Osteocyte (in vitro differentiated cells): ENCODE results near the gene LRP1B. TPM values are rescaled to one million over a fixed set of nuclear protein-coding genes. Genes with fewer than 3 reads are reported as not detected.

ENCODE experiments used
- DNase-seq: peaks from one replicate; pipeline ENCODE4 v3.0.0; 2021; ENCODE audit warnings: mixed read lengths; ENCODE audit not compliant: unreplicated experiment; ENCODE audit errors: extremely low spot score
- H3K27ac Mint-ChIP-seq: one replicate; pipeline ENCODE4 v1.8.0; 2021; ENCODE audit warnings: mild to moderate bottlenecking, mixed read lengths; ENCODE audit not compliant: unreplicated experiment
- H3K27me3 Mint-ChIP-seq: one replicate; pipeline ENCODE4 v1.8.0; 2021; ENCODE audit warnings: mixed read lengths; ENCODE audit not compliant: unreplicated experiment
- H3K36me3 Mint-ChIP-seq: one replicate; pipeline ENCODE4 v1.8.0; 2021; ENCODE audit warnings: mixed read lengths; ENCODE audit not compliant: unreplicated experiment
- H3K4me1 Mint-ChIP-seq: one replicate; pipeline ENCODE4 v1.8.0; 2021; ENCODE audit warnings: mixed read lengths; ENCODE audit not compliant: unreplicated experiment
- H3K4me3 Mint-ChIP-seq: one replicate; pipeline ENCODE4 v1.8.0; 2021; ENCODE audit warnings: mild to moderate bottlenecking, moderate library complexity, mixed read lengths; ENCODE audit not compliant: unreplicated experiment
- H3K9me3 Mint-ChIP-seq: one replicate; pipeline ENCODE4 v1.8.0; 2021; ENCODE audit warnings: mixed read lengths; ENCODE audit not compliant: unreplicated experiment
- CTCF ChIP-seq: fragments of 200-600 bp; sonication (generic); IDR thresholded peaks from 2 replicates; pipeline ENCODE4 v1.5.0; 2021; ENCODE audit warnings: antibody characterized with exemption, mild to moderate bottlenecking, moderate library complexity
- total RNA-seq: library from RNA; stranded (reverse); gene quantifications from 2 replicates; pipeline ENCODE4 v1.2.1, GENCODE V29; 2021

The LRP1B gene
- total RNA-seq, 1 donor from 2014 or later = 3.6 TPM

- H3K27ac Mint-ChIP-seq = no peak overlapping the region
- no peaks in the 10 kb centered on the region for H3K36me3 Mint-ChIP-seq
- H3K4me3 Mint-ChIP-seq = no peak overlapping the region
- TF ChIP-seq CTCF = no peak
- no peaks in the 10 kb centered on the region for H3K27me3 Mint-ChIP-seq
- DNase-seq = no peak
- H3K4me1 Mint-ChIP-seq = peaks cover 12% of the 10 kb centered on the region
- H3K9me3 Mint-ChIP-seq = no peaks in the 10 kb centered on the region
Observed at GRCh38 chr2:141529659-141530058, 601.2 kb downstream of the LRP1B start.

- DNase-seq = no peak
- no peaks in the 10 kb centered on the region for H3K36me3 Mint-ChIP-seq
- no peaks in the 10 kb centered on the region for H3K27me3 Mint-ChIP-seq
- peaks cover 5% of the 10 kb centered on the region for H3K4me1 Mint-ChIP-seq
- H3K27ac Mint-ChIP-seq = no peak overlapping the region
- TF ChIP-seq CTCF = no peak
- H3K4me3 Mint-ChIP-seq = no peak overlapping the region
- H3K9me3 Mint-ChIP-seq = no peaks in the 10 kb centered on the region
Observed at GRCh38 chr2:141528990-141529389, 601.8 kb downstream of the LRP1B start.

GRCh38 chr2:141526760-141527159 lies 604.1 kb downstream of the LRP1B start:
- no peaks in the 10 kb centered on the region for H3K27me3 Mint-ChIP-seq
- no peaks in the 10 kb centered on the region for H3K9me3 Mint-ChIP-seq
- no peak overlapping the region for H3K27ac Mint-ChIP-seq
- no peak for TF ChIP-seq CTCF
- no peaks in the 10 kb centered on the region for H3K4me1 Mint-ChIP-seq
- H3K36me3 Mint-ChIP-seq = no peaks in the 10 kb centered on the region
- DNase-seq = no peak
- H3K4me3 Mint-ChIP-seq = no peak overlapping the region

GRCh38 chr2:141524777-141525176 lies 606.0 kb downstream of the LRP1B start:
- H3K36me3 Mint-ChIP-seq = no peaks in the 10 kb centered on the region
- no peak for DNase-seq
- no peak overlapping the region for H3K4me3 Mint-ChIP-seq
- H3K4me1 Mint-ChIP-seq = no peaks in the 10 kb centered on the region
- no peak for TF ChIP-seq CTCF
- no peaks in the 10 kb centered on the region for H3K27me3 Mint-ChIP-seq
- no peak overlapping the region for H3K27ac Mint-ChIP-seq
- no peaks in the 10 kb centered on the region for H3K9me3 Mint-ChIP-seq

GRCh38 chr2:141523199-141523598 lies 607.6 kb downstream of the LRP1B start:
- H3K4me1 Mint-ChIP-seq = no peaks in the 10 kb centered on the region
- no peak for DNase-seq
- H3K4me3 Mint-ChIP-seq = no peak overlapping the region
- no peaks in the 10 kb centered on the region for H3K27me3 Mint-ChIP-seq
- H3K36me3 Mint-ChIP-seq = no peaks in the 10 kb centered on the region
- H3K27ac Mint-ChIP-seq = no peak overlapping the region
- no peaks in the 10 kb centered on the region for H3K9me3 Mint-ChIP-seq
- TF ChIP-seq CTCF = no peak
